ENCODE data around the gene TRIM74.
A peak's percentile ranks its signal among the peaks of the same experiment; 100 is the strongest.
"Not testable (repeated sequence)": the region's sequence is repeated elsewhere in the genome, so short reads cannot be mapped to it uniquely, and the experiment has no call there.

TRIM74 gene
- 0 to 0.72 reads per million in 2 experiments for total RNA-seq

DNA sequence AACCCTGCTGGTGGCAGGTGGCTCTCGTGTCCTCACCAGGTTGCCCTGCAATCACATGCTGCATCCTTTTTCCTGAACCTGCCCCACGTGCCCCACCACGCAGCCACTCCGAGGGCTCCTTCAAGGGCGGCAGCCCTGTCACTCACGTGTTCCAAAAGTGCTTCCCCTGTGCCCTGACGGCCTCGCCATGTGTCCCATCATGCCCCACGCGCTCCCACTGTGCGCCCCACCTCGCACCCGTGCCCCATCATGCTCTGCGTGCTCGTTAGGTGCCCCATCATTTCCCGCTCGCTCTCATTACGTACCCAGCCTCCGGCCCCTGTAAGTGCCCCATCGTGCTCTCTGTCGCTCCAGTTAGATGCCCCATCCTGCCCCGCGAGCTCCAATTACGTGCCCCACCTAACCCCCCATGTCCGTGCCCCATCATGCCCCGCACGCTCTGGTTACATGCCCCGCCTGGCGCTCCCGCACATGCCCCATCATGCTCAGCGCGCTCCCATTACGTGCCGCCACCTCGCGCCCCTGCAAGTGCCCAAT, at the start of gene TRIM74:
TRIM74 (minus strand) TSS at position 487 of the 537 bp plus-strand sequence. CDS start 3,309 bp downstream, outside the sequence.
- DNase-seq (ENCODE audit: low read depth), result not testable (repeated sequence)

DNA sequence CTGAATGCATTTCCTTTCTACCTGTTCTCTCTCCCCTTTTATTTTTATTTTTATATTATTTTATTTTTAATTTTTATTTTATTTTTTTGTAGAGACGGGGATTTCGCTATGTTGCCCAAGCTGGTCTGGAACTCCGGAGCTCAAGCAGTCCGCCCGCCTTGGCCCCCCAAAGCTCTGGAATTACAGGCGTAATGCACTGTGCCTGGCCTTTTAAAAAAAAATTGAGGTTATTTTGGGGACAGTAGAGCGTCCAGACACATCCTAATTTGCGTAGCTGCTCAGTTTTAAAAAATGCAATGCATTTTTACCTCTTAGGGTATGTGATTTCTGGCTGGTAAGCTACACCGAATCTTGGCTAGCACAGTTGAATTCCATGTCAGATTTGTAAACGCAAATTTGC, 37.2 kb upstream of the TRIM74 start:
- not testable (repeated sequence) for DNase-seq (ENCODE audit: low read depth)

DNA sequence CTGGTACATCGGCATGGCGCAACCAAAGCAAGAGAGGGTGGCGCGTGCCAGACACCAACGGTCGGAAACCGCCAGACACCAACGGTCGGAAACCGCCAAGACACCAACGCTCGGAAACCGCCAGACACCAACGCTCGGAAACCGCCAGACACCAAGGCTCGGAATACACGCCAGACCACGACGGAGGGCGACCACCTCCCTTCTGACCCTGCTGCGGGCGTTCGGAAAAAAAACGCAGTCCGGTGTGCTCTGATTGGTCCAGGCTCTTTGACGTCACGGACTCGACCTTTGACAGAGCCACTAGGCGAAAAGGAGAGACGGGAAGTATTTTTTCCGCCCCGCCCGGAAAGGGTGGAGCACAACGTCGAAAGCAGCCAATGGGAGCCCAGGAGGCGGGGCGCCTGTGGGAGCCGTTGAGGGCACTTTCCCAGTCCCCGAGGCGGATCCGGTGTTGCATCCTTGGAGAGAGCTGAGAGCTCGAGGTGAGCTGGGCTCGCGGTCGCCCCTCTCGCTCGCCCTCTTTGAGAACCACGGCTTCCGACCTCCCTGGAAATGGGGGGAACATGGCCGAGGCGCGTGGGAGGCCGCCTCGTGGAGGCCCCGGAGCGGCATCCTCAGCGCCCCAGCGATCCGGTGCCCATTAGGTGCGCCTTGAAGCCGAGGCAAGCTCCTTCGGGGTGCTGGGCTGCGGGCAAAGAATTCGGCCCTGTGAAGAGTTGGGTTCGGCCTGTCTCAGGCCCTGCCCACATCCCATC, 36.6 kb upstream of the TRIM74 start:
- DNase-seq (ENCODE audit: low read depth), result peak; percentile 76

DNA sequence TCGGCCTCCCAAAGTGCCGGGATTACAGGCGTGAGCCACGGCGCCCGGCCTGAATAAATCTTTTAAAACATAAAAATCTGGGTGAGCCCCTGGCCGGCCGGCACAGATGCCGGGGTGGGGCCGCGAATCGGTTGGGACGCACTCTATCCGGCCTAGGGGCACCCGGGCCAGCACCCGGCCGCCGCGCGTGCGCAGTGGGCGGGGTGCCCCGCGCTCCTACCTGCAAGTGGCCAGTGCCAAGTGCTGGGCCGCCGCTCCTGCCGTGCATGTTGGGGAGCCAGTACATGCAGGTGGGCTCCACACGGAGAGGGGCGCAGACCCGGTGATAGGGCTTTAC, 36.1 kb upstream of the TRIM74 start:
- peak; percentile 43 for DNase-seq (ENCODE audit: low read depth)

DNA sequence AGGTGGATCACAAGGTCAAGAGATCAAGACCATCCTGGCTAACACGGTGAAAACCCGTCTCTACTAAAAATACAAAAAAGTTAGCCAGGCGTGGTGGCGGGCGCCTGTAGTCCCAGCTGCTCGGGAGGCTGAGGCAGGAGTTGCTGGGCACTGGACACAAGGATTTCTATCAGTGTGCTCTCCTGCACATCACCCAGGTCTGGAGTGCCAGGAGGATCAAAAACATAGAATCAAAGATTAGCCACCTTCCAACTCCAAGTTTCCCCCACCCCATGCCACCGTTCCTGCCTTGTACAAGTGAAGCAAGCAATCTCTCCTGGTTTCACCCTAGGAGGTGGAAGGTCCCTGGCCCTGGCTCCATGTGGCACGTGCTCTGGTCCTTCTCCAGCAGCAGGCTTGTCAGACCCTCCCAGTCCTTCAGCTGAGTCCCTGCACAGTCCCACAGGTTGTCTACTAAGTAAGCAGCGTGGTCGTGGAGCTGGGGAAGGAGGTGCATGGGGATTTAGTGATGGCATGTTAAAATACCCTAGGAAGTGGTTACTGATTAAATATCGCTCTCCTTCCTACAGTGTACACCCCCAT, 28.7 kb upstream of the TRIM74 start:
- not testable (repeated sequence) for DNase-seq (ENCODE audit: low read depth)

DNA sequence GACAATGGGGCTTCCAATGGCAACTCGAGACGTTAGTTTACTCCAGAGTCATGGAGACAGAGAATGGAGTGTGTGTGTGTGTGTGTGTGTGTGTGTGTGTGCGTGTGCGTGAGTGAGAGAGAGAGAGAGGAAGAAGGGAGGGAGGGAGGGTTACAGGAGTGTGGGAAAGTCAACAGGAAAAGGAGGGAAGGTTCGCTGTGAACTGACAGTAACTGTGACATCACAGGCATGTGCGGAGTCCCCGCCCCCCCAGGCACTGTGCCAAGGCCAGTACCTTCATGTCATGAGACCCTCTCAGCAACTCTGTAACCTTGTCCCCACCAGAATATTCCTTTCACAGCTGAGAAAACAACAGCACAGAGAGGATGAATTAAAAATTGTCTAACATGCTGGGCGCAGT, 28.2 kb upstream of the TRIM74 start:
- not testable (repeated sequence) for DNase-seq (ENCODE audit: low read depth)

DNA sequence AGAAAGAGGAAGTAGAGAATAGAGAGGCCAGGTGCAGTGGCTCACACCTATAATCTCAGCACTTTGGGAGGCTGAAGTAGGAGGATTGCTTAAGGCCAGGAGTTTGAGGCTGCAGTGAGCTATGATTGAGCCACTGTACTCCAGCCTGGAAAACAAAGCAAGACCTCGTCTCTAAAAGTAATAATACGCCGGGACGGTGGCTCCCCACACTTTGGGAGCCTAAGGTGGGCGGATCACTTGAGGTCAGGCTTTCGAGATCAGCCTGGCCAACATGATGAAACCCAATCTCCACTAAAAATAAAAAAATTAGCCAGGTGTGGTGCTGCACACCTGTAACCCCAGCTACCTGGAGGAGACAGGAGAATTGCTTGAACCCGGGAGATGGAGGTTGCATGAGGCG, 26.2 kb upstream of the TRIM74 start:
- DNase-seq (ENCODE audit: low read depth), result not testable (repeated sequence)

DNA sequence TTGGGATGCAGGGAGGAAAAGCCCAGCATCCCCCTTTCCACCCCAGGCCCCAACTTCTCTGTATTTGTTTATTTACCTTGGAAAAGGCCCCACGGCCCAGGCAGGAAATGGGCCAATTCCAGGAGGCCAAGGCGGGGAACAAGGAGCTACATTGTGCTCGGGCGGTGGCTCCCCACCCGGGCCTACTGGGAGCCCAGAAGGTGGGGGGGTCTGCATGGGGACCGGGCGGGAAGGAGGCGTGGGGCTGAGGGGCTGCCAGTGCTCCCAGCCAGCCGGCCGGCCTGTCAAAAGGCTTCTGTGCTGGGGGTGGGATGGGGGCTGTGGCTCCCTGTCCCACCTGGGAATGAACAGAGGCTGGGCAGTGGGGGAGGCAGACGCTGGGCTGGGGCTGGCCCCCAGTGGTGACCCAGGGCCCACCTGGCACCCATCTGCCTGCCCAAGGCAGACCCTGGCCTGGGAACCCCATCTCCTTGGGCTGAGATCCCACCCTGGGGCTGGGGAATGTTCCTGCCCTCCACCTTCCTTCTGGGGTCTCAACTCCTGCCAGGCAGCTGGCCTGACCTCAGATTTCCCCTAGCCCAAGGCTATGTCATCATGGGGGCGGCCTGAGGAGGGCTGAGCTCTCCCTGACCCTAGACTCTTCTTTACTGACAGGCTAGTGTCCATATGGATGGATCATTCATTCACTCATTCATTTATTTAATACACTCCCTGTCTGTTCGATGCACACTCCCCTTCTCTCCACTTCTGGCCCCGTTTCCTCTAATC, 21.1 kb upstream of the TRIM74 start:
- not testable (repeated sequence) for DNase-seq (ENCODE audit: low read depth)

DNA sequence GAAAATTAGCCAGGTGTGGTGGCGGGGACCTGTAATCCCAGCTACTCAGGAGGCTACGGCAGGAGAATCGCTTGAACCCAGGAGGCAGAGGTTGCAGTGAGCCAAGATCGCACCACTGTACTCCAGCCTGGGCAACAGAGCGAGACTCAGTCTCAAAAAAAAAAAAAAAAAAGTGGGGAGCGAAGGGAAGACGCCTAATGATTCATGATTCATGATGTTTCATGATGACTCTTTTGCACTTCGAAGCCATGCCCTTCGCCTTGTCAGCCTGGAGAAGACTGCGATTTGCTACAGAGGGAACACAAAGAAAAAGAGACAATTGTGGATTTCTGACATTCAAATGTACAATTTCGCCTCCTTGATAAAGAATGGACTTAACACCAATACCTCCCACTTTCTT, 12.8 kb upstream of the TRIM74 start:
- not testable (repeated sequence) for DNase-seq (ENCODE audit: low read depth)

DNA sequence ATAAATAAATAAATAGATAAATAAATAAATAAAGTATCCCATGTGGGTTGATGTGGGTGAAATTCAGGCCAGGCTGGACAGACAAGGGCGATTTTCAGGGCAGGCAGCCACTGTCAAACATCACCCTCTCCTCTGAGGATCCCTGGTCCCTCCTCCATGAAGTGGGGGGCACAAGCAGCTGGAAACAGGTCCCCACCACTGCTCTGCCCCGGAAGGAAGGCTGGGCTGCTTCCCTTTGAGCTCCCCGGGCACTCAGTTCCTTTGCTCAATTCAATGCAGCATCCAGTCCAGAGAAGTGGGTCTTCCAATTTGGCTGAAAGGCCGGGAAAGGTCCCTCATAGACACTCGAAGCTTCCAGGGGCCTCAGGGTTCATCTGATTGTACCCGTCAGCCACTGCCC, 11.1 kb upstream of the TRIM74 start:
- DNase-seq (ENCODE audit: low read depth), result not testable (repeated sequence)

DNA sequence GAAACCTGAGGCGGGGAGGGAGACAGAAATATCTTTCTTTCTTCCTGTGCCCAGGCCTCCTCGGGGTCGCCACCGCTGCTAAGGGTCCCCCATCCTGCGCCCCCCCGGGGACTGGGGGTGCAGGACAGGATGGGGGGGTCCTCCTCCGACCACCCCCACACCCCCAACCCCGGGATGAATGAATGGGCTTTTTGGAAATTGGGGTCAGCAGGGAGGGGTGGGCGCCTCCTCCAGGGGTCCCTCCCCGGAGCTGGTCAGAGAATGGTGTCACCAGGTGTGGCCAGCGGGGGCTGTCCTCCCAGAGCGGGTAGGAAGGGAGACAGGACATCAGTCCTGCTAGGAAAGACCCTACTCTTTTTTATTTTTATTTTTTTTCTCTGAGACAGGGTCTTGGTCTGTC, 7.2 kb upstream of the TRIM74 start:
- not testable (repeated sequence) for DNase-seq (ENCODE audit: low read depth)

DNA sequence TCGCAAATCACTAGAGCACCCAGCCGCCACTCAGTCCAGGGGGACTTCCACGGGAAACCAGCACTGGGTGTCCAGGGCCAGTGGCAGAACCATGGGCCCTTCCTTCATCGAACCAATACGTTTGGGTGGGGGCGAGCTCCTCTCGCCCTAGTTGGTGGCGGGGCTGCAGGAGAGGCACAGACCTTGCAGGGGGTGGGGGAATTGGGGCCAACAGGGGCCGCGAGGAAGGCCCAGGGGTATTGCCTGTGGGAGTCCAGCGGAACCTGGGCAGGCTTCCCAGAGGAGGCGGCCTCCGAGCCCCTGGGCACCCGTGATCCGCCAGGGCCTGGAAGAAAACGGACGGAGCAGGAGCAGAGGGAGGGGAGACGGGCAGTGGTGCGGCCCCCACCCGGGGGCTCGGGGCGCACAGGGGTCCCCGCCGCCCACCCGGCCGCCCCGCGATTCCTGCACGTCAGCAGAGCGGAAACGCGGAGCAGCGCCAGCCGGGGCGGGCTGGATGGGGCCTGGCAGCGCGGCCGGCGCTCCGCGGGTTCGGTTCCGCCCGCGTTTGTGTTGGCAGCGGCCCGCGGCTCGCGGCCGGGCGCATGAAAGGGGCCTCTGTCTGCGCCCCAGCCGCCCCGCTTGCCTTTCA, 6.5 kb upstream of the TRIM74 start:
- DNase-seq (ENCODE audit: low read depth), result not testable (repeated sequence)

DNA sequence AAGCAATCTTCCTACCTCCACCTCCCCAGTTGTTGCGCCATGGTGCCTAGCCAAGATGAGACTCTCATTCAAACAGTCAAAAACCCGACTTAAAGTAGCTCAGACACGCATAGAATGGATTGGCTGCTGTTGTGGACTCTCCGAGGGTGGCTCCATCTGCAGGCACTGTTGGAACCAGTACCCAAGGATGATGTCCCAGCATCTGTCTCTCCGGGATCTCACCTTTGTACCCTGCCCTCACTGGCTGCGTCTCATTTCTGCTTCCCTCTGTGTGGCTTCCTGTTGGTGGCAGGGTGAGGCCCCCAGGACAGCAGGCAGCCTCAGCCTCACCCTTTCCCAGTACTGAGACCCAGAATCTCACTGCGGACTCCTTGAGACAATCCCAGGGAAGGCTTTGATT, 5.5 kb upstream of the TRIM74 start:
- DNase-seq (ENCODE audit: low read depth), result not testable (repeated sequence)

DNA sequence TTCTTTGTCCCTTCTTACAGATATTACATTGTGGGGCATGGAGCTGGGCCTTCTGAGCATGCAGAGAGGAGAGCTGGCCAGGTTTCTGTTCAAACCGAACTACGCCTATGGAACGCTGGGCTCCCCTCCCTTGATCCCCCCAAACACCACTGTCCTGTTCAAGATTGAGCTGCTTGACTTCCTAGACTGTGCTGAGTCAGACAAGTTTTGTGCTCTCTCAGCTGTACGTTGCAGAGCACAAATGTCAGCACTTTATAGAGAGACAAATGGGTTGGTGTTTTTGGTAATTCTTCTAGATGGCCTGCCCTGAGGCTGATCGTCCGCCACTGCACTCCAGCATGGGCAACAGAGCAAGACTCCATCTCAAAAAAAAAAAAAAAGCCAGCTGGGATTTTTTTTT, 2.2 kb upstream of the TRIM74 start:
- not testable (repeated sequence) for DNase-seq (ENCODE audit: low read depth)

DNA sequence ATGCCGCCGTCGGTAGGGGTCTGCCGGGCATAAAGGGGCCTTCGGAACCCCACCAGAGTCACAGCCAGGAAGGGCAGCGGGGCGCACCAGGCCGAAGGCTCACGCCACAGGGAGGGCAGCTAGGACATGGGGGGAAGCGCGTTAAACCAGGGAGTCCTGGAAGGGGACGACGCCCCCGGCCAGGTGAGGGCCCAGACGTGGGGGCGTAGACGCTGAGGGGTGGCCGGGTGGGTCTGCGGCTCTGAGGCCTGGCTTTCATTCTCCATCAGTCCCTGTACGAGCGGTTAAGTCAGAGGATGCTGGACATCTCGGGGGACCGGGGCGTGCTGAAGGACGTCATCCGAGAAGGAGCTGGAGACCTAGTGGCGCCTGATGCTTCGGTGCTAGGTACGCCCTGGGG, 422 bp upstream of the TRIM74 start:
- DNase-seq (ENCODE audit: low read depth), result not testable (repeated sequence)

DNA sequence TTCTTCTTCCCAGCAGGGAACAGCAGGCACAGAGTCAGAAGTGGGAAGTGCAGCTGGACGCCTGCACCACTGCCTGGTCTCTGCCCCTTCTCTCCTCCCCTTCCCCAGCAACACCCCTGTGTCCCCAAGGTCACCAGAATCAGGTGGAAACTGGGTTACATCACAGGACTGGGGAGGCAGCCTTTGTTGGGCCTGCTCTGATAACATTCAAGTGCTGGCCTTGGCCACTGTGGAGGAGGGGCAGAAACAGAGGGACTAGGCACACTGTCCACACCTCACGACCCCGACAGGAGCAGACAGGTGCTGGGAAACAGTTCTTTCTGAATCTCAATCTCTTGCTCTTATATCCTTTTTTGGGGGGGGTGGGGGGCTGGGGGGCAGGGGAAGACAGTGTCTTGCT, 2.4 kb downstream of the TRIM74 start:
- DNase-seq (ENCODE audit: low read depth), result not testable (repeated sequence)

DNA sequence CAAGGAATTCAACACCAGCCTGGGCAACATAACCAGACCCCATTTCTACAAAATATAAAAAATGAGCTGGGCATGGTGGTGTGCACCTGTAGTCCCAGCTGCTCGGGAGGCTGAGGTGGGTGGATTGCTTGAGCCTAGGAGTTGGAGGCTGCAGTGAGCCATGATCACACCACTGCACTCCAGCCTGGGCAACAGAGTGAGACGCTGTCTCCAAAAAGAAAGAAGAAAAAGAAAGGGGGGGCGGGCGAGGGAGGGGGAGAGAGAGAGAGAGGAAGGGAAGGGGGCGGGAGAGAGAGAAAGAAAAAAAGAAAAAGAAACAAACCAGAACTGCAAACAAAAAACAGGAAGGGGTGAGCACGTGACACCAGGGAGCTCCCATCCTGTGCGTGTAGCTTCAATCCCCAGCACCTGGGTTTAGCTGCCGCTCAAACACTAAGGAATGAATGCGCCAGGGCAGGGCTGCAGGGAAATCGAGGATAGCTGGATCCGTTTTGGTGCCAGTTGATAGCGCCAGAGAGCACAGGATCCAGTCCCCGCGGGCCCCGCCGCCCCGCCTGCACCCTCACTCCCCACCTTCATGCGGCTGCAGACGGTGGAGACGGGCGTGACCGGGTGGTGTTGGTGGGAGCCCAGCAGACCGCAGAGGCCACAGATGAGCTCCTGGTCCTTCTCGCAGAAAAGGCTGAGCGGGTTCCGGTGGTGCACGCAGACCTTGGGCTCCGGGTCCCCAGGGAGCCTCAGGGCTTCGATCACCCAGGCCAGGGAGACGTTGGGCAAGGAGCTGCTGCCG, 3.9 kb downstream of the TRIM74 start:
- DNase-seq (ENCODE audit: low read depth), result not testable (repeated sequence)

DNA sequence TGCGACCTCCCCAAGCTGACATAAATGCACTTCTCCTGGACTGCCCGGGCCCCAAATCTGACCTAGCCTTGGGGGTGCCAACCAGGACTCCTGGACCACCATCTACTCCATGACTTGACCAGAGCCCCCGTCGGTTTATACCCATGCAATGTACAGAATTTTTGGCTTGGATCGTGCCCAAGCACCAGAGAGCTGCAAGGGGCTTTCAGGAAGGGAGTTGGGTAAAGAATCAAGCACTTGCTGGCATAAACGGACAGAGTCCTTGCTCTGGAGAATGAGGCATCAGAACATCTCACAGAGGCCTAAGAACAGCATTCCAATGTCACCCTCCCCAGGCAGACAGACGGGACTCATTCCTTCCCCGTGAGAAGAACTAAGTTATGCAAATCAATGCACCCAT, 6.2 kb downstream of the TRIM74 start:
- DNase-seq (ENCODE audit: low read depth), result not testable (repeated sequence)

DNA sequence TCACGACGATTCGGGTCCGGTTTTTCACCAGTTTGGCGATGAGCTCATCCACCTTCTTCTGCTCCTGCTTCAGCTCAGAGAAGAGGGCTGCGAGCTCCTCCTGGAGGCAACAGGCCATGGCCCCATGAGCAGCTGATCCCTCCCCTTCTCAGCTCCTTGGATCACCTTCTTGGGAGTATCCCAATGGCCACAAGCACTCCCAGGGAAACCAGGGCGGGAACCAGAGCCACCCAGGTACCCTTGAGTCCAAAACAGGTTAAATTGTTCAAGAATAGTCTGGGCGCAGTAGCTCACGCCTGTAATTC, 8.0 kb downstream of the TRIM74 start:
- not testable (repeated sequence) for DNase-seq (ENCODE audit: low read depth)

DNA sequence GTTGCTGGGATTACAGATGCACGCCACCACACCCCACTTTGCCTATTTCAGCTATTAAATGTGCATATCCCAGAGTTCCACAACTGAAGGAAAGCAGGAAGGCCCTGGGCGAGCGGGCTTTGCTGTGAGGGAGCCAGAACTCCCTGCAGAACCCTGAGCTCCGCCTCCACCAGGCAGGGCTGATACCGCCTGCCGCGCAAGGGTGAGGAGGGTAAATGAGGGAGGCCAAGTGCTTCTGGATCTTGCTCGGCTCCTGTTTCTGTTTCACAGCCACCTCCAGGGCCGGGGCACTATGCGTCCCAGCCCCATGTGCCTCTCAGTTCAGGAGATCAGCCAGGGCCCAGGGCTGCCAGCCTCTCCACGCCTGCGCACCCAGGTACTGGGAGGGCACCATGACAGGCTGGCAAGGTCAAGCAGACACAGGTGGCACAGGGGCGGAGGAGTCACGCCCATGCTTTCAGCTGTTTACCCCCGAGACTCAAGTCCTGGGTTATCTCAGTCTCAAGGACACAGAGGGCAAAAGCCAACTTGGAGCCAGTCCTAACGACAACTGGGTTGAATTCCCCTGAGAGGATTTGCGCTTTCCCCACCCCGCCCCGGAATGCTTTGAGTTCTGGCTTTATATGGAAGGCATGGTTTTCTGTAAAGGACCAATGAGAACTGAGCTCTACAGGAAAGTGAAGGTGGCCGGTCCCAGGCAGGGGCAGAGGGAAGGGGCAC, 8.5 kb downstream of the TRIM74 start:
- DNase-seq (ENCODE audit: low read depth), result not testable (repeated sequence)

DNA sequence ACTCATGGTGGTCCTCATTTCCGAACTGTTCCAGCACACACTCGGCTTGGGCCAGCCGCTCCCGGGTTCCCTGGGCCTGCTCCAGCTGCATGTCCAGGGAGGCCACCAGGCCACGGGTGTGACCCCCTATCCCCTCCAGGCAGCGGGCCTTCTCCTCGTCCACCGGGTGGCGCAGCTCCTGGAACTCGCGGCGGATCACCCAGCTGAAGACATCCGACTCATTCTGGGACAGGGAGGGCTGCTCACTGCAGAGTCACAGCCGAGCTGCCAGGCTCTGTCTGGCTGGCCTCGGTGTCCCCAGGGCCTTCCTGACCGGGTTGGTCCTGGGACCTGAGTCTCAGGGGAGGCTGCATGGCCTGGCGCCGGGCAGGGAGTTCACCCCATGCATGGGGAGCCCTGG, 9.2 kb downstream of the TRIM74 start:
- DNase-seq (ENCODE audit: low read depth), result not testable (repeated sequence)
